Measurements from ENCODE around the gene WDR7. TPM values are rescaled to one million over a fixed set of nuclear protein-coding genes. Genes with fewer than 3 reads are reported as not detected.

The WDR7 gene
- total and polyA plus RNA-seq, 2 of the 4 experiments (the other 2 are of a cell fraction) = 3.7 to 23.3 TPM

DNA sequence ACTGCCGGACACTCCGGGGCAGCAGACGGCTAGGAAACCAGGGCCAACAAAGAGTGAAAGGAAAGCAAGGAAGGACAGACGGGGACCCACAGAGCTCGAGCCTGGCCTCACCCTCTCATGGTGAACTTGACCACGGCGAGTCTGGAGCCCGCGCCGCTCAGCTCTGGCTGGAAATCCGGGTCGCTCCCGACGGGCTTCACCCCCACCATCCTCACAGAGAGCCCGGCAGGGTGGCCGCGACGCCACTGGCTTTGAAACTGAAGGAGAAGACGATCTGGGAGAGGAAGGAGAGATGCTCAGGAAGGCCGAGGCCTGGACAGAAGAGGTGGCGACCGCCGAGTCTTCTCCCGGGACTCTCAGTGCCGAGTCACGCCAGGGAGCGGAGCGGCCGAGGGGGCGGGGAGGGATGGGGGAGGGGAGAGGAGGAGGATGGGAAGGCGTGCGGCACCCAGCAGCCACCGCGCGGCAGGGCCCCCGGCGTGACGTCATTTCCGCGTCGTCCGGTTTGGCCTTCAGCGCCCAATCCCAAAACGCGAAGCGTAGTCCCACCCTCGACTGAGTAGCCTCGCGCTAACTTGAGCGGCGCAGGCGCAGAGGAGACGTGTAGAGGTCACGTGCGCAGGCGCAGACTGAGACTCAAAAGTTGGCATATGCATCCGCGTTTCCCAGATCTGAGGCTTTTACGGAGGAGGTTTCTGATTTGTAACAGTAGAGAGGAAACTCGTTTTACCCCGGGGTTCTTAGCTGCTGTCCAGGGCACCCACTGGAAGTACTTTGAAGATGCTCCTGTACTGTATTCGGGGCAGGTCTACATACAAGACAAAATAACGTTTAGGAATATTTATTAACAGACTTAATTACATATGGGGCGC, 12.7 kb upstream of the WDR7 start, which contains the start of gene TXNL1 (continued):
- TF ChIP-seq CTCF (conservative IDR thresholded peaks at IDR 0.05; ENCODE audit: low read depth, low read length) = no peak
- peak; percentile 96 for TF ChIP-seq POLR2A (IDR thresholded peaks at IDR 0.05; ENCODE audit: low read depth, low read length)

DNA sequence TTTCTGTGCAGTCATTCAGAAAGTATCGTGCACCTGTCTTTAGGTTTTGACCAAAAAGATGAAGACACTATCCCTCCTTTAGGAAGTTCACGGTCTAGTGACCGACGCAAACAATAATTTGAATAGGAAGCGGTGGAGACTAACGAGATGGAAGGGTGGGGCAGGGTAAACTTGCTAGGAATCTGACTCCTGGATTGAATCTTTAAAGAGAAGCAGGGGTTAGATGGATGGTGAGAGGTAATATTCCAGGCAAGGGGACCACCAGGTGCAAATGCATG, 12.1 kb upstream of the WDR7 start:
- H3K36me3 ChIP-seq (ENCODE audit: control insufficient read depth, insufficient read depth, low read length) = no peaks in the 10 kb centered on the region
- no TSS peak for BruUV-seq (replicated peaks)
- ATAC-seq (ENCODE audit: low read depth) (no peak), DNase-seq (no peak)
- H3K27me3 ChIP-seq (ENCODE audit: control insufficient read depth, insufficient read depth, low read length) = no peaks in the 10 kb centered on the region
- H3K18ac ChIP-seq (ENCODE audit: low read depth, low read length) = no peak overlapping the region
- H2AFZ ChIP-seq (replicated peaks; ENCODE audit: low read length, poor library complexity) = peak overlapping the region; percentile 96
- ChIA-PET POLR2A (ENCODE audit: unreplicated experiment) (no interaction called here), CTCF (no interaction called here)
- H3K9me1 ChIP-seq (ENCODE audit: insufficient read depth, low read length) = no peaks in the 10 kb centered on the region
- no peak overlapping the region for H2BK15ac ChIP-seq (ENCODE audit: low read depth, low read length)
- H4K8ac ChIP-seq (ENCODE audit: low read depth in 2 of 2, low read length in 2 of 2) = peak overlapping the region; percentile 89 to 98
- no peak overlapping the region; the same call in 1 of the 2 replicates for H4K91ac ChIP-seq (ENCODE audit: insufficient read depth, low read depth, low read length)
- dilution Hi-C loops (cut with HindIII; ENCODE audit: low sequenced_read_pairs, unreplicated experiment) = no loop called here
- H4K20me1 ChIP-seq (ENCODE audit: insufficient read depth, low read length) = peaks cover 36% of the 10 kb centered on the region
- no peak overlapping the region for H2AK9ac ChIP-seq (replicated peaks; ENCODE audit: low read depth, low read length, poor library complexity)
- H4K5ac ChIP-seq (ENCODE audit: low read depth, low read length) = peak overlapping the region; percentile 95
- peak overlapping the region; percentile 56 for H3K4me3 ChIP-seq (ENCODE audit: insufficient read depth, low read depth, low read length)
- no peaks in the 10 kb centered on the region for H3K9me3 ChIP-seq (ENCODE audit: control insufficient read depth, insufficient read depth, low read length)
- H3K27ac ChIP-seq (ENCODE audit: insufficient read depth, low read length) = no peak overlapping the region
- peak overlapping the region; percentile 19; the same call in 1 of the 2 replicates for H3K23ac ChIP-seq (ENCODE audit: low read depth, low read length)
- H2BK5ac ChIP-seq (ENCODE audit: low read depth, low read length, poor library complexity, severe bottlenecking) = peak overlapping the region; percentile 77
- H3K4ac ChIP-seq (ENCODE audit: low read depth, low read length) = peak overlapping the region; percentile 69; the same call in 1 of the 2 replicates
- H3K9ac ChIP-seq (ENCODE audit: low read depth, low read length) = peak overlapping the region; percentile 76; the same call in 1 of the 2 replicates
- H3K14ac ChIP-seq (replicated peaks; ENCODE audit: low read depth, low read length) = peak overlapping the region; percentile 88
- peak overlapping the region; percentile 87 for H3K4me2 ChIP-seq (ENCODE audit: low read depth, low read length)
- no peak for TF ChIP-seq SMC3 (IDR thresholded peaks at IDR 0.05; ENCODE audit: low read depth, low read length)
- peak overlapping the region; percentile 78 for H3K56ac ChIP-seq (ENCODE audit: extremely low read depth, insufficient read depth, low read length)
- 27% methylated on average over 4 of the region's 6 CpGs; no CpG with 5 or more reads in 1 of the 2 experiments for whole genome bisulfite sequencing, 2 experiments (ENCODE audit: extremely low coverage in 2 of 2, insufficient read length in 1 of 2)
- intact Hi-C loops (cut with micrococcal nuclease) = no loop called here
- peak overlapping the region; percentile 5; the same call in 1 of the 2 replicates for H2BK120ac ChIP-seq (ENCODE audit: low read depth, low read length)
- in situ Hi-C loops (cut with MboI; ENCODE audit: low sequenced_read_pairs) = no loop called here
- H2BK20ac ChIP-seq (ENCODE audit: low read depth, low read length) = no peak overlapping the region
- 0 out of 2 replicates have a peak overlapping the region, but pooled peaks have one; percentile 3 for H2AK5ac ChIP-seq (ENCODE audit: low read depth, low read length)
- H3K4me1 ChIP-seq (ENCODE audit: control insufficient read depth, insufficient read depth, low read length) = peaks cover 3% of the 10 kb centered on the region; the same call in 1 of the 2 replicates
- H3K79me1 ChIP-seq (ENCODE audit: low read depth in 1 of 2, low read length in 2 of 2) = peaks cover 0 to 17% of the 10 kb centered on the region in 2 experiments; a peak in 2 of 4 replicates
